AG10803 (cell line): ENCODE data around the gene MRPL9.
"Not testable (repeated sequence)": the region's sequence is repeated elsewhere in the genome, so short reads cannot be mapped to it uniquely, and the experiment has no call there.

Source experiments
- DNase-seq: peaks from one replicate; pipeline ENCODE4 v3.0.0; 2010; ENCODE audit warnings: low read depth
- H3K4me3 ChIP-seq: 2 replicates; pipeline ENCODE4 v1.5.1; 2011; ENCODE audit warnings: mild to moderate bottlenecking, low read length, control low read depth
- TF ChIP-seq, protein P1 (sequence below): conservative IDR thresholded peaks from 2 replicates; pipeline ENCODE4 v1.5.1; 2011; ENCODE audit warnings: mild to moderate bottlenecking, low read length, control low read depth, inconsistent platforms

The MRPL9 gene

DNA sequence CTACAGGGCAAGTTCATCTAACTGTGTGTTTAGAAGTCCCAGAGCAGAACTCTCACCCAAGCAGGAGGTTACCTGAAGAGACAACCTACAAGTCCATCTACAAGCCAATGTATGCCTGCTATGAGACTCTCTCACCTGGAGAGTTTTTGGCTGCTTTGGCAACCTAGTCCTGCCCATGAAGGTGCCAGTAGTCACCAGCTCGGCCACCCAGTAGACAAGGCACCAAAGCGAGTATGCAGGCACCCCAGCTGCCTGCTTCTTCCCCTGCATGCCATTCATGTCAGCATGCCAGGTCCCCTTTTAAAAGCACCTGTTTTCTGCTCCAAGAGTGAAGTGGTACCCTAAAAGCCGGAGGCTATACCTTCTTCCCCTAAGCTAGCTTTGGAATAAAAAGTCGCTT is 21.8 kb downstream of the MRPL9 start:
- no peak for DNase-seq
- H3K4me3 ChIP-seq, result no peak overlapping the region
- TF ChIP-seq, protein P1, sequence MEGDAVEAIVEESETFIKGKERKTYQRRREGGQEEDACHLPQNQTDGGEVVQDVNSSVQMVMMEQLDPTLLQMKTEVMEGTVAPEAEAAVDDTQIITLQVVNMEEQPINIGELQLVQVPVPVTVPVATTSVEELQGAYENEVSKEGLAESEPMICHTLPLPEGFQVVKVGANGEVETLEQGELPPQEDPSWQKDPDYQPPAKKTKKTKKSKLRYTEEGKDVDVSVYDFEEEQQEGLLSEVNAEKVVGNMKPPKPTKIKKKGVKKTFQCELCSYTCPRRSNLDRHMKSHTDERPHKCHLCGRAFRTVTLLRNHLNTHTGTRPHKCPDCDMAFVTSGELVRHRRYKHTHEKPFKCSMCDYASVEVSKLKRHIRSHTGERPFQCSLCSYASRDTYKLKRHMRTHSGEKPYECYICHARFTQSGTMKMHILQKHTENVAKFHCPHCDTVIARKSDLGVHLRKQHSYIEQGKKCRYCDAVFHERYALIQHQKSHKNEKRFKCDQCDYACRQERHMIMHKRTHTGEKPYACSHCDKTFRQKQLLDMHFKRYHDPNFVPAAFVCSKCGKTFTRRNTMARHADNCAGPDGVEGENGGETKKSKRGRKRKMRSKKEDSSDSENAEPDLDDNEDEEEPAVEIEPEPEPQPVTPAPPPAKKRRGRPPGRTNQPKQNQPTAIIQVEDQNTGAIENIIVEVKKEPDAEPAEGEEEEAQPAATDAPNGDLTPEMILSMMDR, result no peak

DNA sequence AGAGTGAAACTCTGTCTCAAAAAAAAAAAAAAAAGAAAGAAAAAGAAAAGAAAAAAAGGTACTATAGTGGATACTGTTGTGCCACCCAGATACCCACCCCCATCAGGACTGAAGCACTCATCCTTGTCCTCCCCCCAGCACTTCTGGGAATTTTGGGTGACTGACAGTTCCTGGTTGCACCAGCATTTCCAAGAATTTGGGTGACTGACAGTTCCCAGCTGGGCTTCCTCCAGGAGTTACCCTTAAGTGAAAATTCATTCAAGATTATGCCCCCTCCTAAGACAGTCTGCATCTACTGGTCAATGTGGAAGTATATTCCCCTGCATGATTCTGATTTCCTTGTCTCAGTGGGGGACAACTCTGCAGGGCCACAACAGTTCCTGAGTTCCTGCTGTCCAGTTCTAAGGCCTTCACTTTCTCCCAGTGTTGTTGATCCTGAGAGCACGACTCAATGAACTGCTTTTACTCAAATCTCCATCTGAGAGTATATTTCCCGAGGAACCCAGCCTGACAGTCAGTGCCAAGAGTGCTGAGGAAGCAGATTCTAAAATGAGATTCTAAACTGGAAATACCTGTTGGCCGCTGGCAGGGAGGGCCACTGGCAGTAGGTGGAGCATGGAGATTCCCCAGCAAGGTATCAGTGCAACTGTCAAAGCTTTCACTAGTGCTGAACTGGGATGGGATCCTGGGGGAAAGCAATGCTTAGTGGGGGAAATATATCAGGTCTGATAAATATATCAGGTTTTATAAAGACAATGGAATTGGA is 23.5 kb downstream of the MRPL9 start:
- no peak overlapping the region for H3K4me3 ChIP-seq
- DNase-seq, result no peak
- TF ChIP-seq, protein P1, result no peak

DNA sequence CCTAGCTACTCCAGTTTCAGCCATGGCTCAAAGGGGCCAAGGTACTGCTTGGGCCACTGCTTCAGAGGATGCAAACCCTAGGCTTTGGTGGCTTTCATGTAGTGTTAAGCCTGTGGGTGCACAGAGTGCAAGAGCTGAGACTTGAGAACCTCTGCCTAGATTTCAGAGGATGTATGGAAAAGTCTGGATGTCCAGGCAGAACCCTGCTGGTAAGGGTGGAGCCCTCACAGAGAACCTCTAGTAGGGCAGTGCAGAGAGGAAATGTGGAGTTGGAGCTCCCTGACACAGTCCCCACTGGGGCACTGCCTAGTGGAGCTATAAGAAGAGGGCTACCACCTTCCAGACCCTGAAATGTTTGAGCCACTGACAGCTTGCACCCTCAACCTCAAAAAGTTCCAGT is 25.8 kb downstream of the MRPL9 start:
- no peak overlapping the region for H3K4me3 ChIP-seq
- TF ChIP-seq, protein P1, result no peak
- DNase-seq, result no peak

- no peak for DNase-seq
- TF ChIP-seq, protein P1, result no peak
- H3K4me3 ChIP-seq, result no peak overlapping the region
These were observed 26.3 kb downstream of the MRPL9 start for GRCh38 chr1:151737026-151737425.

DNA sequence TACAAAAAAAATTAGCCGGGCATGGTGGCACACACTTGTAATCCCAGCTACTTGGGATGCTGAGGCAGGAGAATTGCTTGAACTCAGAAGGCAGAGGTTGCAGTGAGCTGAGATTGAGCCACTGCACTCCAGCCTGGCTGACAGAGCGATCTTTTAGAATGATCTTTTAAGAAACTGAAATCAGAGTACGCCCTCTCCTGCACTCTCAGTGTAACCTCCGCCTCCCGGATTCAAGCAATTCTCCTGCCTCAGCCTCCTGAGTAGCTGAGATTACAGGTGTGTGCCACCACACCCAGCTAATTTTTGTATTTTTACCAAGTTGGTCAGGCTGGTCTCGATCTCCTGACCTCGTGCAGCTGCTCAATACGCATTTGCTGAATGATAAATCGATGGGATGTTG is 29.3 kb downstream of the MRPL9 start:
- H3K4me3 ChIP-seq, DNase-seq: not testable (repeated sequence)

DNA sequence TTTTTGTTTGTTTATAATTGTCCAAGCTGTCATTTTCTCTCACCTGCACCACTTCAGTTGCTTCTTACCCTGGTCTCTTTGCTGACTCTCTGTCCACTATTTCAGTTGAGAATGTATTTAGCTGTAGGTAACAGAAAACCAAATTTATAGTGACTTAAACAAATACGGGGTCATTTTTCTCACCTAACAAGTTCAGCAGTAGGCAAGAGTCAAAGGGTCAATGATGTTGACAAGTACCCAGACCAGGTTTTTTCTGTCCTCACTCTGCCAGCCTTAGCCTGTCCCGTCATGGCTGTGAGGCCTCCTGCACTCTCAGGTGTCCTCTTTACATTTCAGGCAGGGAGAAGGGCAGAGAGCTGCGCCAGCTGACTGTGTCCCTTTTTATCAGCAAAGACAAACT is 30.2 kb downstream of the MRPL9 start:
- TF ChIP-seq, protein P1, result no peak
- no peak overlapping the region for H3K4me3 ChIP-seq

GRCh38 chr1:151729966-151730291 is 33.4 kb downstream of the MRPL9 start:
- TF ChIP-seq, protein P1, result no peak
- no peak overlapping the region for H3K4me3 ChIP-seq
- DNase-seq, result no peak

More for the DNA sequence above, 30.2 kb downstream of the MRPL9 start:
- DNase-seq, result no peak
